ENCODE results near the gene UPK1A.

DNA sequence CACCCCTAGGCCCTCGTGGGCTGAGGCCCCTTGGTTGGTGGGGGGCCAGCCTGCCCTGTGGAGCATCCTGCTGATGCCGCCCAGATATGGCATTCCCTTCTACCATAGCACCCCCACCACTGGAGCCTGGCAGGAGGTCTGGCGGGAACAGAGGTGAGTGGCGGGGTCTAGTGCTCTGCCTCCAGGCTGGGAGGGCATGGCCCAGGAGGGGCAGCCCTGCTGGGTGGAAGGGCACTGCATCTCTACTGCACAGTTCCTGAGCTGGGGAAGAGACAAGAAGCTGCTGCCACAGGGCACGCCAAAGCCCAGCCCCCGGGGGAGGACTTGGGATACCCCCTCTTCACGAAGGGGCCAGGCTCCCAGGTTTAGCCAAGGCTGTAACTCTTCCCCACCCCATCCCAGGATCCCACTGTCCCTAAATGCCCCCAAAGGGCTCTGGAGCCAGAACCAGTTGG, 49.1 kb downstream of the UPK1A start:
- TF ChIP-seq, protein P1, sequence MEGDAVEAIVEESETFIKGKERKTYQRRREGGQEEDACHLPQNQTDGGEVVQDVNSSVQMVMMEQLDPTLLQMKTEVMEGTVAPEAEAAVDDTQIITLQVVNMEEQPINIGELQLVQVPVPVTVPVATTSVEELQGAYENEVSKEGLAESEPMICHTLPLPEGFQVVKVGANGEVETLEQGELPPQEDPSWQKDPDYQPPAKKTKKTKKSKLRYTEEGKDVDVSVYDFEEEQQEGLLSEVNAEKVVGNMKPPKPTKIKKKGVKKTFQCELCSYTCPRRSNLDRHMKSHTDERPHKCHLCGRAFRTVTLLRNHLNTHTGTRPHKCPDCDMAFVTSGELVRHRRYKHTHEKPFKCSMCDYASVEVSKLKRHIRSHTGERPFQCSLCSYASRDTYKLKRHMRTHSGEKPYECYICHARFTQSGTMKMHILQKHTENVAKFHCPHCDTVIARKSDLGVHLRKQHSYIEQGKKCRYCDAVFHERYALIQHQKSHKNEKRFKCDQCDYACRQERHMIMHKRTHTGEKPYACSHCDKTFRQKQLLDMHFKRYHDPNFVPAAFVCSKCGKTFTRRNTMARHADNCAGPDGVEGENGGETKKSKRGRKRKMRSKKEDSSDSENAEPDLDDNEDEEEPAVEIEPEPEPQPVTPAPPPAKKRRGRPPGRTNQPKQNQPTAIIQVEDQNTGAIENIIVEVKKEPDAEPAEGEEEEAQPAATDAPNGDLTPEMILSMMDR (IDR thresholded peaks at IDR 0.05), result no peak
- TF ChIP-seq POLR2A (IDR thresholded peaks at IDR 0.05), result no peak

Measured in esophagus squamous epithelium (tissue), 4 donors.